GM18861 (cell line): ENCODE results near the gene PLEKHG3.
"Not testable (repeated sequence)": the region's sequence is repeated elsewhere in the genome, so short reads cannot be mapped to it uniquely, and the experiment has no call there.

Source experiments
- ATAC-seq: cut with Tn5 transposase; IDR thresholded peaks from one replicate; pipeline ENCODE4 v1.9.1; 2021; ENCODE audit not compliant: unreplicated experiment

PLEKHG3 gene

GRCh38 chr14:64686282-64686615 is 18.0 kb upstream of the PLEKHG3 start:
- no peak for ATAC-seq

DNA sequence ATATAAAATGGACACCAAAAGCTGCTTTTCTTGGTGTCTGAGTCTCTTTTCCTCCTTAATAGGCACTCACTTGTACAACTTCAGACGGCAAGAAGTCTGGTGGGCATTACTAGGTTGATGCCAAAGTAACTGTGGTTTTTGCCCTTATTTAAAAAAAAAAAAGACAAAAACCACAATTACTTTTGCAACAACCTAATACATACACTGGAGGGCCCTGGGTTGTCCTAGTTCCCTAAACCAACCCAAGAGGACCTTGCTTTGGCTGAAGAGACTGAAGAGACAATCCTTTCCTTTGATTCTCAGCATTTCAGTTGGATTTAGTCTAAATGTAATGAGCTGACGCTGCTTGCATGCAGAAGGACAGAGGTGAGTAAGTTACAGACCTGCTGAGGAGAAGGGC is 16.2 kb upstream of the PLEKHG3 start:
- ATAC-seq, result no peak

- ATAC-seq, result no peak
Observed at GRCh38 chr14:64688811-64689281, 15.4 kb upstream of the PLEKHG3 start.

DNA sequence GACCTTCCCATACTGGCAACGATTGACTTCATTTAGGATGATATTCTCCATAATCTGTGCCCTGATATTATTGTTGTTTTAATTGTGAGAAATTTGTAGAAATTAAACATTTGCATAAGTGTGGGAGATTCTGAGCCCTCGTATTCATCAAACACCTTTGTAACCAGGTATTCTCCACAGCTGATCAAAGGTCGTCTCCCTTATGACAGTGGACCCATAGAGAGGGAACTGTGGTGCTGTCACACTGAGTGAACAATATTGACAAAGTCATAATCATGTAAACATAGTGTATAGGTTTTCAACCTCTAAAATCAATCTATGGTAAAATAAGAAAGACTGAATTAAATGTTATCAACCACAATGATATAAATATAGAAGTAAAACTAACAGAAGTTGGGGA is 14.9 kb upstream of the PLEKHG3 start:
- ATAC-seq, result no peak

DNA sequence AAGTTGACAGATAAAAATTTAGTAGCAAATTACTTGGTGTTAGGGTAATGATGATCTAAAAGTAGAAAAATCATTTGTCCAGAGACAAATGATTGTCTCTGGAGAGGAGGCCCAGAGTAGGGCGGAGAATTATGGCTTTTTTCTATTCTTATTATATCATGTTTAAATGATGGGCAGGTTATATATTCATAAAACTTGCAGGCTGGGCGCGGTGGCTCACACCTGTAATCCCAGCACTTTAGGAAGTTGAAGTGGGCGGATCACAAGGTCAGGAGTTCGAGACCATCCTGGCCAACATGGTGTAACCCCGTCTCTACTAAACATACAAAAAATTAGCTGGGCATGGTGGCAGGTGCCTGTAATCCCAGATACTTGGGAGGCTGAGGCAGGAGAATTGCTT is 13.6 kb upstream of the PLEKHG3 start:
- not testable (repeated sequence) for ATAC-seq

DNA sequence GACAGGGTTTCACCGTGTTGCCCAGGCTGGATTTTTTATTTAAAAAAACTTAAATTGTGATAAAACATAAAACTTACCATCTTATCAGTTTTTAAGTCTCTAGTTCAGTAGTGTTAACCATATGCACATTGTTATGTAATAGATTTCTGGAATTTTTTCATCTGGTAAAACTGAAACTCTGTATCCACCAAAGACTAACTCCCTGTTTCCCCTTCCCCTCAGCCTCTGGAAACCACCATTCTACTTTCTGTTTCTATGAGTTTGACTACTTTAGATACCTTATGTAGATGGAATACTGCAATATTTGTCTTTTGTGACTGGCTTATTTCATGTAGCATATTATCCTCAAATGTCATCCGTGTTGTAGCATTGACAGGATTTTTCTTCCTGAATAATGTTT is 12.8 kb upstream of the PLEKHG3 start:
- ATAC-seq, result no peak

- no peak for ATAC-seq
Observed at GRCh38 chr14:64692189-64692985, 11.8 kb upstream of the PLEKHG3 start.

GRCh38 chr14:64692986-64693809 is 11.0 kb upstream of the PLEKHG3 start:
- no peak for ATAC-seq

DNA sequence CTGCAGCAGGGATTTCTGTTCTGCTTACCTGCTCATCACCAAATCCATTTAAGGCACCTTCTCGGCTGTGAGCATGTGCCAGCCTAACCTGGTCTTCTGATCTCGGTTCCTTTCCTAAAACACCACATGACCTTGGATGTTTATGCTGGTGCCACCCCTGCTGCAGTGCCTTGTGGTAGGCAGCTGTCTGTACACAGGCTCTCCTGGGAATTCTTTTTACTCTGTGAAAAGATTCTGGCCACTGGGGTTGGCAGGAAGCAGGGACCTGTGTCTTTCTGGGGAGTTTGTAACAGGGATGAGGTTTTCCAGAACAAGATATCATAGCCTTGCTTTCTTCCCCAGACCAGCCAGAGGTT is 10.4 kb upstream of the PLEKHG3 start:
- no peak for ATAC-seq

GRCh38 chr14:64695071-64695470 is 9.2 kb upstream of the PLEKHG3 start:
- no peak for ATAC-seq

DNA sequence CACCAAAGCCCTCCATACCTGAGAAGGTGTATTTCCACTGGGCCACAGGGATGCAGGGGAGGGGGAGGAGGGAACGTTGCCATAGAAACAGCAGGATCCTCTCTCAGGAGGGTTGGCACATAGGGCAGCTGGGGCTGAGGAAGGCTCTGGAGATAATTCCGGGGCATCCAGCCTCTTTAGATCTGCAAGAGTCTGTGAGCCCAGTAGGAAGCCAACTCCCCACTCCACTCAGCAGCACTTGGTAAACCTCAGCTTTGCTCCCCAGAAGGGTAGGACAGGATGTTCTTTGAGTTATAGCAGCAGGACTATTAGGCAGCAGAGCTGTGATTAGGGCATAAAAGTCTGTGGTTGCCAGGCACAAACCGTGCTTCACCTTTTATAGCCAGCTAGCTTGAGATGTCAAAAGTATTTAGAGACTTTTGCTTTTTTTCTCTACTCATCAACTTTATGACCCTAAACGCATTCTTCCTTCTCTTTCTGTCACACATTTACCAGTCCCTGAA is 7.8 kb upstream of the PLEKHG3 start:
- no peak for ATAC-seq

DNA sequence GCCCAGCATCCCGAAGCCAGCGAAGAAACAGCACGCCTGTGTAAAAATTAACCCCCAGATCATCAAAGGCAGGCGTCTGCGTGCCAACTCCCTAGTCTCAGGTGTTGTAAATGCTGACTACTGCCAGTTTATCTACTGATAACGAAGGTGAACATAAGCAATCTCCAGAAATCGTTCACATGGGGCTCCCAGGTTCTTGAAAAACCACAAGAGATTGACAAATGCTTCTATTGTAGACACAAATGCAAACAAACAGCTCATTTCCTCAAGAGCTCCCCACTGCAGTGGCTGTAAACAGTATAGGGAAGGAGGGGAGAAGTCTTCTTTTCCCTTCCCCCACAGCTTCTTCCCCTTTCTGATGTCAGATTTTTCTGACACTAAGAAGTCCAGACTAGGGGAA is 5.3 kb upstream of the PLEKHG3 start:
- ATAC-seq, result no peak

DNA sequence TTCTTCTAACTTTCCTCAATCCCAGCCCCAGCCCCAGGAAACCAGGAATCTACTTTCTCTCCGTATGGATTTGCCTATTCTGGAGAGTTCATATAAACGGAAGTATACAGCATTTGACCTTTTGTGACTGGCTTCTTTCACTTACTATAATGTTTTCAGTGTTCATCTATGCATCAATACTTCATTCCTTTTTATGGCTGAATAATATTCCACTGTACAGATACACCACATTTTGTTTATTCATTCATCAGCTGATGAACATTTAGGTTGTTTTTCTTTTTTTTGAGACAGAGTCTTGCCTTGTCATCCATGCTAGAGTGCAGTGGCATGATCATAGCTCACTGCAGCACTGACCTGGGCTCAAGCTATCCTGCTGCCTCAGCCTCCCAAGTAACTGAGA is 3.9 kb upstream of the PLEKHG3 start:
- ATAC-seq, result no peak

DNA sequence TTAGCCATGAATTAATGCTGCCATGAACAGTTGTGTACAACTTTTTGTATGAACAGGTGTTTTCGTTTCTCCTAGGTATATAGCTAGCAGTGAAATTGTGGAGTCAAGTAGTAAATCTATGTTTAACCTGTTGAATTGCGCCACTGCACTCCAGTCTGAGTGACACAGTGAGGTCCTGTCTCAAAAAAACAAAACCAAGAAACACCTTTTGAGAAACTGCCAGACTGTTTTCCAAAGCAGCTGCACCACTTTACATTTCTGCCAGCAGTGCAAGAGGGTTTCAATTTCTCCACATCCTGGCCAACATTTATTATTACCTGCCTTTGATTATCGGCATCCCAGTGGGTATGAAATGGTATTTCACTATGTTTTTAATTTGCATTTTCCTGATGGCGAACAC is 3.3 kb upstream of the PLEKHG3 start:
- no peak for ATAC-seq

DNA sequence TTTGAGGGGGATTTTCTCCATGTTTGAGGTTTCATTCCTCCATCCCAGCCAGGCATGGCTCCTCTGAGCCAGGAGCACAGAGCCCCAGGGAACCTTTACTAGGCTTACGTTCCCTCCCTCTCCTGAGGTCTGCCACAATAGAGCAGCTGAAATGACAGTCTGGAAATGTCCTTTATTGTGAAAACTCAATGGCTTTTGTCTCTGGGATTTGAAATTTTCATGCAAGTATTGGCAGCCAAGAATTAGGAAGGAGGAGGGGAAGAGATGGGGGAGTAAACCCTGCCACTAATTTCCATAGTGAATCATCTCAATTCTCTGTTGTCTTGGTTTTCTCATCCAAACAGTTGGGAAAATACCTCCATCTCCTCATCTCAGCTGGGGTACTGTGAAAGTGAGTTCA is 2.6 kb upstream of the PLEKHG3 start:
- ATAC-seq, result no peak

GRCh38 chr14:64702493-64703394 is 1.5 kb upstream of the PLEKHG3 start:
- ATAC-seq, result no peak

DNA sequence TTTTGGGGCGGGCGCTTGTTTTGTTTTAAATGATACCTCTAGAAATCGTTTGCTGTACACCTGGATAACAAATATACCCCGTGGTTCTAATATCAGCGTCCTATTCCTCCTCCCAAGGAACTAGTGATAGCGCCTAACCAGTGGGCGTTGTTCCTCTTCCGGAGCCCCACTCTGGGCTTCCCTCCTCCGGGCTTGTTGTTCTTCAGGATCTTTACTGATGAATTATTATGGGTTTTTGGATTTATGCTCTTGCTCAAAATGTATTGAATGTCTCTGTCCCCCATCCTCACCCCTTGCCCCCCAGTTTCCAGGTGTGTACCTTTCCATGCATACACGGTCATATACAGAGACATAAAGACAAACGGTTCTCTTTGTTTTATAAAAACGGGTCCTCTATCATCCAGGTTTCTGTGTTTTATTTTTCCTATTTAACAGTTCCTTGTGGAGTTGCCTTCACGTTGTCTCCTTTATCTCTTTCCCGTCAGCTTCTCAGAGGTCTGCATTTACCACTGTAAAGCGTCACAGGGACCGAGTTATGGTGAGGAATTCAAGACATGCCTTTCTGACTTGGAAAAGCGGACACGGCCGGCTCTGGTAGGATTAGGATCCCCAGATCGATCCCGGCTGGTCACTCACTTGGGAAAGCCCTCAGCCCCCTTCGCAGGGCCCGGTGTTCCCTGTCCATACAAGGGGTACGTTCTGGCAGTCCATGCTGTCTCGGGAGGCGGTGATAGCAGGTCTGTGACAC is 655 bp upstream of the PLEKHG3 start:
- ATAC-seq, result no peak

- no peak for ATAC-seq
Observed at GRCh38 chr14:64704743-64705380, 638 bp downstream of the PLEKHG3 start.

GRCh38 chr14:64705381-64706118 is 1.3 kb downstream of the PLEKHG3 start:
- no peak for ATAC-seq
